Lower leg skin (tissue), 3 donors: ENCODE data around the gene HPD.

Experiments
- POLR2A ChIP-seq, 2 donors: fragments of 450-650 bp; IDR thresholded peaks; one replicate each; pipeline ENCODE4 v1.6.1; 2016 to 2017; ENCODE audit warnings: antibody characterized with exemption in 2 of 2, mild to moderate bottlenecking in 1 of 2, moderate library complexity in 1 of 2
- TF ChIP-seq, protein P1 (sequence below), 3 donors: fragments of 450-650 bp; IDR thresholded peaks; one replicate each; pipeline ENCODE4 v1.5.1; 2016; ENCODE audit warnings: antibody characterized with exemption in 3 of 3, mild to moderate bottlenecking in 3 of 3, moderate library complexity in 2 of 3

GRCh38 chr12:121843236-121843982 is 15.2 kb downstream of the HPD start:
- no peak for TF ChIP-seq POLR2A (IDR thresholded peaks at IDR 0.05)
- TF ChIP-seq, protein P1, sequence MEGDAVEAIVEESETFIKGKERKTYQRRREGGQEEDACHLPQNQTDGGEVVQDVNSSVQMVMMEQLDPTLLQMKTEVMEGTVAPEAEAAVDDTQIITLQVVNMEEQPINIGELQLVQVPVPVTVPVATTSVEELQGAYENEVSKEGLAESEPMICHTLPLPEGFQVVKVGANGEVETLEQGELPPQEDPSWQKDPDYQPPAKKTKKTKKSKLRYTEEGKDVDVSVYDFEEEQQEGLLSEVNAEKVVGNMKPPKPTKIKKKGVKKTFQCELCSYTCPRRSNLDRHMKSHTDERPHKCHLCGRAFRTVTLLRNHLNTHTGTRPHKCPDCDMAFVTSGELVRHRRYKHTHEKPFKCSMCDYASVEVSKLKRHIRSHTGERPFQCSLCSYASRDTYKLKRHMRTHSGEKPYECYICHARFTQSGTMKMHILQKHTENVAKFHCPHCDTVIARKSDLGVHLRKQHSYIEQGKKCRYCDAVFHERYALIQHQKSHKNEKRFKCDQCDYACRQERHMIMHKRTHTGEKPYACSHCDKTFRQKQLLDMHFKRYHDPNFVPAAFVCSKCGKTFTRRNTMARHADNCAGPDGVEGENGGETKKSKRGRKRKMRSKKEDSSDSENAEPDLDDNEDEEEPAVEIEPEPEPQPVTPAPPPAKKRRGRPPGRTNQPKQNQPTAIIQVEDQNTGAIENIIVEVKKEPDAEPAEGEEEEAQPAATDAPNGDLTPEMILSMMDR (IDR thresholded peaks at IDR 0.05) = no peak
